Lower lobe of right lung (tissue), 2 donors: ENCODE data around the gene JAM3. TPM values are rescaled to one million over a fixed set of nuclear protein-coding genes. Genes with fewer than 3 reads are reported as not detected.
"Not testable (repeated sequence)": the region's sequence is repeated elsewhere in the genome, so short reads cannot be mapped to it uniquely, and the experiment has no call there.

Experiments used
- ATAC-seq, 2 donors: fragments of 200-7000 bp; cut with Tn5 transposase; one replicate each; pipeline ENCODE4 v1.9.1; 2020 to 2022; ENCODE audit warnings: mild to moderate bottlenecking in 2 of 2, moderate library complexity in 2 of 2
- DNase-seq: peaks from one replicate; pipeline ENCODE4 v3.0.0-alpha.2; 2020
- H3K27ac ChIP-seq: fragments of 200-600 bp; one replicate; pipeline ENCODE4 v1.8.0; 2022
- H3K27me3 ChIP-seq: fragments of 200-600 bp; one replicate; pipeline ENCODE4 v1.8.0; 2022; ENCODE audit warnings: low read depth
- H3K36me3 ChIP-seq: fragments of 200-600 bp; one replicate; pipeline ENCODE4 v1.8.0; 2022; ENCODE audit warnings: mild to moderate bottlenecking
- H3K4me1 ChIP-seq: fragments of 200-600 bp; one replicate; pipeline ENCODE4 v1.8.0; 2022
- H3K4me3 ChIP-seq: fragments of 200-600 bp; one replicate; pipeline ENCODE4 v1.8.0; 2022; ENCODE audit warnings: mild to moderate bottlenecking
- H3K9me3 ChIP-seq: fragments of 200-600 bp; one replicate; pipeline ENCODE4 v1.8.0; 2022
- CTCF ChIP-seq: fragments of 200-600 bp; IDR thresholded peaks from one replicate; pipeline ENCODE4 v1.8.0; 2022; ENCODE audit warnings: antibody characterized with exemption, mild to moderate bottlenecking
- intact Hi-C: fragments of 100-400 bp; cut with DNase I; formaldehyde crosslinking; loops from one replicate; pipeline ENCODE4 v1.11.0; 2022
- total RNA-seq: library from RNA; stranded (reverse); fragmentation: NEBNext Ultra II Directional; extraction: Animal tissue kit (Norgen Biotek cat#: 25700); gene quantifications from one replicate; pipeline ENCODE4 v1.2.1, GENCODE V29; 2021
- donor health status: DM: no; HTN: yes; CAD: no; lungs with severe emphysema.

JAM3 gene
- total RNA-seq, 1 donor from 2014 or later = 32.1 TPM

GRCh38 chr11:134074346-134074745, 5.5 kb downstream of the JAM3 start:
- intact Hi-C loops = no loop called here
- H3K9me3 ChIP-seq = no peaks in the 10 kb centered on the region
- no peak overlapping the region for H3K27ac ChIP-seq
- no peak overlapping the region for H3K4me3 ChIP-seq
- DNase-seq (no peak), ATAC-seq (no peak)
- H3K27me3 ChIP-seq = peaks cover 10% of the 10 kb centered on the region
- no peaks in the 10 kb centered on the region for H3K36me3 ChIP-seq
- TF ChIP-seq CTCF = no peak
- no peaks in the 10 kb centered on the region for H3K4me1 ChIP-seq

GRCh38 chr11:134074766-134075165, 5.9 kb downstream of the JAM3 start:
- no peak overlapping the region for H3K4me3 ChIP-seq
- TF ChIP-seq CTCF = no peak
- no peaks in the 10 kb centered on the region for H3K36me3 ChIP-seq
- ATAC-seq (no peak), DNase-seq (no peak)
- no peaks in the 10 kb centered on the region for H3K9me3 ChIP-seq
- no peak overlapping the region for H3K27ac ChIP-seq
- peaks cover 7% of the 10 kb centered on the region for H3K27me3 ChIP-seq
- H3K4me1 ChIP-seq = no peaks in the 10 kb centered on the region
- intact Hi-C loops = no loop called here

GRCh38 chr11:134079317-134079716, 10.4 kb downstream of the JAM3 start:
- H3K9me3 ChIP-seq = peaks cover 4% of the 10 kb centered on the region
- no peaks in the 10 kb centered on the region for H3K27me3 ChIP-seq
- H3K36me3 ChIP-seq = no peaks in the 10 kb centered on the region
- no peak overlapping the region for H3K27ac ChIP-seq
- intact Hi-C loops = no loop called here
- H3K4me3 ChIP-seq = no peak overlapping the region
- TF ChIP-seq CTCF = no peak
- ATAC-seq (no peak), DNase-seq (no peak)
- H3K4me1 ChIP-seq = no peaks in the 10 kb centered on the region

- H3K27me3 ChIP-seq, H3K36me3 ChIP-seq, ATAC-seq, H3K27ac ChIP-seq, H3K9me3 ChIP-seq, DNase-seq, intact Hi-C loops, H3K4me3 ChIP-seq, H3K4me1 ChIP-seq: not testable (repeated sequence)
These were observed 12.4 kb downstream of the JAM3 start for GRCh38 chr11:134081258-134081657.

- peaks cover 4% of the 10 kb centered on the region for H3K9me3 ChIP-seq
- H3K4me3 ChIP-seq = no peak overlapping the region
- TF ChIP-seq CTCF = no peak
- ATAC-seq = no peak
- intact Hi-C loops = no loop called here
- H3K27me3 ChIP-seq = no peaks in the 10 kb centered on the region
- no peaks in the 10 kb centered on the region for H3K36me3 ChIP-seq
- H3K4me1 ChIP-seq = no peaks in the 10 kb centered on the region
- no peak for DNase-seq
- no peak overlapping the region for H3K27ac ChIP-seq
These were observed 14.1 kb downstream of the JAM3 start for GRCh38 chr11:134082990-134083389.

GRCh38 chr11:134086376-134086775, 17.5 kb downstream of the JAM3 start:
- H3K4me3 ChIP-seq = no peak overlapping the region
- ATAC-seq (no peak), DNase-seq (no peak)
- H3K4me1 ChIP-seq = no peaks in the 10 kb centered on the region
- intact Hi-C loops = no loop called here
- peaks cover under 1% of the 10 kb centered on the region for H3K9me3 ChIP-seq
- H3K36me3 ChIP-seq = no peaks in the 10 kb centered on the region
- no peaks in the 10 kb centered on the region for H3K27me3 ChIP-seq
- TF ChIP-seq CTCF = no peak
- H3K27ac ChIP-seq = no peak overlapping the region

- H3K9me3 ChIP-seq, H3K4me1 ChIP-seq, DNase-seq, H3K36me3 ChIP-seq, intact Hi-C loops, H3K27ac ChIP-seq, H3K27me3 ChIP-seq, H3K4me3 ChIP-seq, ATAC-seq: not testable (repeated sequence)
These were observed 23.1 kb downstream of the JAM3 start for GRCh38 chr11:134092006-134092405.
